HepG2 (cell line): ENCODE results near the gene STAP2. TPM values are rescaled to one million over a fixed set of nuclear protein-coding genes. Genes with fewer than 3 reads are reported as not detected.

ENCODE experiments used
- ATAC-seq: fragments of 200-7000 bp; cut with Tn5 transposase; 3 replicates; pipeline ENCODE4 v1.9.1; 2020; ENCODE audit warnings: mild to moderate bottlenecking, moderate library complexity
- BruUV-seq: library from RNA; stranded (reverse); fragments of 400-500 nt; replicated peaks from 2 replicates; lab custom pipeline; 2021; lab: Mats Ljungman, UMichigan
- CTCF ChIA-PET: fragments of 300-600 bp; formaldehyde crosslinking; extraction: SDS; loops from one replicate; lab custom pipeline; 2021; ENCODE audit warnings: low total read pairs, inconsistent platforms, low intra/inter-chr PET ratio; lab: Yijun Ruan, JAX
- POLR2A ChIA-PET: fragments of 350-600 bp; sonication (Branson Sonifier 250); formaldehyde crosslinking; loops from one replicate; lab custom pipeline; 2020; ENCODE audit warnings: antibody characterized with exemption, inconsistent platforms; lab: Yijun Ruan, JAX
- DNase-seq: peaks from one replicate; pipeline ENCODE4 v3.0.0-alpha.2; 2015; ENCODE audit warnings: low spot score
- FAIRE-seq: peaks from 3 replicates; lab custom pipeline; 2011; peaks lifted over from hg19 to GRCh38; lab: Jason Lieb, UNC
- H2AFZ ChIP-seq: one replicate; pipeline ENCODE4 v1.6.1; 2011; ENCODE audit warnings: low read length, inconsistent platforms
- H3K27ac ChIP-seq: fragments of 300-600 bp; 3 replicates; pipeline ENCODE4 v1.8.0; 2011; ENCODE audit warnings: mixed run types, mild to moderate bottlenecking, mixed read lengths, low read length, inconsistent platforms; ENCODE audit not compliant: insufficient read depth; ENCODE audit errors: extremely low read length
- H3K27me3 ChIP-seq, 2 experiments: fragments of 200-600 bp in 1 of 2; 2 replicates in 1 of 2; 3 replicates in 1 of 2; pipeline versions ENCODE4 v1.6.0 to v1.8.0; 2011; ENCODE audit warnings: low read length in 2 of 2, mild to moderate bottlenecking in 2 of 2, moderate library complexity in 2 of 2, inconsistent platforms in 1 of 2; ENCODE audit not compliant: insufficient read depth in 2 of 2, control insufficient read depth in 1 of 2
- H3K36me3 ChIP-seq, 2 experiments: fragments of 200-600 bp in 1 of 2; replicated peaks in 1 of 2; 2 replicates in 1 of 2; 3 replicates in 1 of 2; pipeline versions ENCODE4 v1.5.1 to v1.8.0; 2011; ENCODE audit warnings: low read length in 2 of 2, inconsistent platforms in 1 of 2; ENCODE audit not compliant: insufficient read depth in 2 of 2, control insufficient read depth in 1 of 2
- H3K4me1 ChIP-seq: 2 replicates; pipeline ENCODE4 v1.5.1; 2012; ENCODE audit warnings: low read length, inconsistent platforms; ENCODE audit not compliant: insufficient read depth
- H3K4me2 ChIP-seq: 2 replicates; pipeline ENCODE4 v1.6.0; 2011; ENCODE audit warnings: low read depth, low read length, inconsistent platforms
- H3K4me3 ChIP-seq, 3 experiments: fragments of 200-600 bp in 1 of 3; sonication (generic), shearing (Covaris generic) in 1 of 3; replicated peaks in 1 of 3; 2 replicates each; pipeline ENCODE4 v1.5.1; 2011 to 2016; ENCODE audit warnings: low read length in 3 of 3, inconsistent platforms in 2 of 3, low read depth in 2 of 3, mild to moderate bottlenecking in 2 of 3, control low read depth in 1 of 3, mixed read lengths in 1 of 3; ENCODE audit not compliant: insufficient read depth in 1 of 3
- H3K79me2 ChIP-seq: one replicate; pipeline ENCODE4 v1.6.1; 2011; ENCODE audit warnings: low read length, inconsistent platforms; ENCODE audit not compliant: insufficient read depth
- H3K9ac ChIP-seq: 2 replicates; pipeline ENCODE4 v1.6.0; 2011; ENCODE audit warnings: mild to moderate bottlenecking, low read depth, low read length, inconsistent platforms; ENCODE audit not compliant: insufficient read depth
- H3K9me3 ChIP-seq: 2 replicates; pipeline ENCODE4 v1.5.1; 2012; ENCODE audit warnings: mild to moderate bottlenecking, low read length
- H4K20me1 ChIP-seq: 2 replicates; pipeline ENCODE4 v1.6.0; 2011; ENCODE audit warnings: inconsistent platforms, mild to moderate bottlenecking, low read length, moderate library complexity; ENCODE audit not compliant: insufficient read depth
- ARID4A ChIP-seq: sonication (generic); formaldehyde crosslinking; IDR thresholded peaks from 2 replicates; pipeline ENCODE4 v1.5.0; 2020; ENCODE audit warnings: mild to moderate bottlenecking, missing genetic modification reagents, borderline replicate concordance
- GMEB1 ChIP-seq: sonication (generic); formaldehyde crosslinking; IDR thresholded peaks from 2 replicates; pipeline ENCODE4 v1.5.1; 2020; ENCODE audit warnings: missing genetic modification reagents, mild to moderate bottlenecking, borderline replicate concordance
- HMGXB4 ChIP-seq, 2 experiments: sonication (generic) in 1 of 2; formaldehyde crosslinking in 1 of 2; IDR thresholded peaks; 2 replicates each; pipeline versions ENCODE4 v1.4.0 to v1.6.1; 2018 to 2020; ENCODE audit warnings: missing genetic modification reagents in 2 of 2, borderline replicate concordance in 1 of 2, low read depth in 1 of 2, mild to moderate bottlenecking in 1 of 2, missing biosample characterization in 1 of 2
- HNF4G ChIP-seq, 2 experiments: sonication (generic) in 1 of 2; formaldehyde crosslinking in 1 of 2; IDR thresholded peaks; 2 replicates each; pipeline versions ENCODE4 v1.4.0 to v1.6.1; 2011 to 2020; ENCODE audit warnings: borderline replicate concordance in 2 of 2, low read depth in 2 of 2, mild to moderate bottlenecking in 2 of 2, low read length in 1 of 2, missing genetic modification reagents in 1 of 2, moderate library complexity in 1 of 2
- NR0B2 ChIP-seq: sonication (generic); formaldehyde crosslinking; IDR thresholded peaks from 2 replicates; pipeline ENCODE4 v1.4.0; 2020; ENCODE audit warnings: mild to moderate bottlenecking, missing genetic modification reagents
- NR2F1 ChIP-seq, 2 experiments: fragments of 450-650 bp in 1 of 2; formaldehyde crosslinking in 1 of 2; IDR thresholded peaks; 2 replicates each; pipeline versions ENCODE4 v1.5.0 to v1.6.1; 2016 to 2020; ENCODE audit warnings: mild to moderate bottlenecking in 1 of 2, missing compliant biosample characterization in 1 of 2, missing genetic modification reagents in 1 of 2, moderate library complexity in 1 of 2
- NR2F6 ChIP-seq, 2 experiments: IDR thresholded peaks; 2 replicates each; pipeline ENCODE4 v1.6.1; 2016; ENCODE audit warnings: antibody characterized with exemption in 1 of 2, mild to moderate bottlenecking in 1 of 2
- RBFOX2 ChIP-seq: fragments of 200-400 bp; formaldehyde crosslinking; IDR thresholded peaks from 2 replicates; pipeline ENCODE4 v1.6.1; 2017; ENCODE audit warnings: low read depth, mild to moderate bottlenecking, low read length
- ZNF143 ChIP-seq: sonication (generic); formaldehyde crosslinking; IDR thresholded peaks from 2 replicates; pipeline ENCODE4 v1.4.0; 2020; ENCODE audit warnings: missing genetic modification reagents
- ZNF562 ChIP-seq: sonication (generic); formaldehyde crosslinking; IDR thresholded peaks from 2 replicates; pipeline ENCODE4 v1.8.0; 2022; ENCODE audit warnings: missing genetic modification reagents, borderline replicate concordance
- ZNF564 ChIP-seq: sonication (generic); formaldehyde crosslinking; IDR thresholded peaks from 2 replicates; pipeline ENCODE4 v1.8.1; 2023; ENCODE audit warnings: mild to moderate bottlenecking, missing genetic modification reagents
- ZNF577 ChIP-seq: sonication (generic); formaldehyde crosslinking; IDR thresholded peaks from 2 replicates; pipeline ENCODE4 v1.4.0; 2020; ENCODE audit warnings: mild to moderate bottlenecking, low read depth, missing genetic modification reagents, borderline replicate concordance
- ZNF7 ChIP-seq: IDR thresholded peaks from 2 replicates; pipeline ENCODE4 v1.6.1; 2016; ENCODE audit warnings: missing biosample characterization, missing genetic modification reagents
- WGBS: methylation state at CpG from one replicate; pipeline ENCODE4 v1.1.6; 2017; ENCODE audit warnings: low lambda C conversion rate; 5-methylcytosine and 5-hydroxymethylcytosine counted together
- in situ Hi-C: cut with HindIII; loops from 2 replicates; pipeline ENCODE4 v1.10.0; 2017; ENCODE audit warnings: low pct_unique_long_range_greater_than_20kb; ENCODE audit not compliant: extremely low pct_ligation_motif_present
- intact Hi-C: fragments of 100-400 bp; cut with micrococcal nuclease; formaldehyde crosslinking; loops from one replicate; pipeline ENCODE4 v1.10.0; 2022; ENCODE audit not compliant: unreplicated experiment
- polyA plus RNA-seq, 8 experiments: library from polyadenylated mRNA; depleted of rRNA in 3 of 8; stranded (reverse) in 7 of 8; unstranded in 1 of 8; fragments of >200 nt; fragmentation: Illumina TruSeq in 4 of 8; extraction: Trizol in 4 of 8; gene quantifications; 2 replicates each; pipeline versions ENCODE4 v1.2.1 to v1.2.3, GENCODE V29; 2011 to 2016; ENCODE audit warnings: low read depth in 4 of 8, missing spikeins in 1 of 8, mixed read lengths in 1 of 8; ENCODE audit not compliant: insufficient read depth in 1 of 8
- total RNA-seq, 5 experiments: library from RNA; depleted of rRNA; stranded (reverse); fragments of >200 nt; fragmentation: Illumina TruSeq; extraction: Trizol; gene quantifications; 2 replicates each; pipeline ENCODE4 v1.2.3, GENCODE V29; 2016; ENCODE audit warnings: low read depth in 1 of 5

Gene STAP2
- total and polyA plus RNA-seq, 2 of the 13 experiments (the other 11 are each of a cell fraction or from before 2014, with no cell fraction given) = 39.0 to 43.7 TPM

- TF ChIP-seq GMEB1 (CRISPR knock-in tag) (no peak), NR2F6 (IDR thresholded peaks at IDR 0.05) (0 out of 2 replicates have a peak, but pooled peaks have one; percentile 24), NR2F6 (CRISPR knock-in tag; IDR thresholded peaks at IDR 0.05) (no peak)
- TF ChIP-seq, all 625 proteins: peak for 12
These were observed 14.1 kb upstream of the STAP2 start (continued) for GRCh38 chr19:4352701-4353121.

- Histone ChIP-seq H3K4me1 (peaks cover 2% of the 10 kb centered on the region; the same call in 1 of the 2 replicates), H3K27me3 (no peaks in the 10 kb centered on the region), H3K79me2 (no peaks in the 10 kb centered on the region), H2AFZ (no peak overlapping the region), H3K9ac (no peak overlapping the region), H3K9me3 (no peaks in the 10 kb centered on the region), H3K27ac (no peak overlapping the region), H3K36me3 (0 out of 5 replicates have a peak, but pooled peaks cover 0 to 7% of the 10 kb centered on the region in 2 experiments), H4K20me1 (no peaks in the 10 kb centered on the region), H3K4me3 (no peak overlapping the region), H3K4me2 (no peak overlapping the region)
- ATAC-seq (no peak), DNase-seq (no peak), FAIRE-seq (no peak)
- BruUV-seq = no TSS peak
- ChIA-PET POLR2A (no interaction called here), CTCF (interaction anchor here (1.6 kb wide), 1 partner anchor 84 kb away, joined by 3 read pairs; no protein-coding TSS in a partner anchor)
- in situ Hi-C loops (loop anchor here (5.0 kb wide), 1 partner anchor 83 kb away; no protein-coding TSS in a partner anchor), intact Hi-C loops (no loop called here)
- 95% methylated on average over 8 of the region's 9 CpGs for WGBS
- TF ChIP-seq ARID4A (CRISPR knock-in tag) (no peak), ZNF562 (no peak), NR0B2 (no peak), ZNF577 (CRISPR knock-in tag) (no peak), ZNF143 (no peak), NR2F1 (CRISPR knock-in tag; IDR thresholded peaks at IDR 0.05) (no peak), HNF4G (IDR thresholded peaks at IDR 0.05; ENCODE audit: borderline replicate concordance, low read depth, low read length) (no peak), HNF4G (CRISPR knock-in tag; IDR thresholded peaks at IDR 0.05; ENCODE audit: borderline replicate concordance, low read depth) (no peak), RBFOX2 (no peak), ZNF7 (CRISPR knock-in tag) (no peak), ZNF564 (no peak), HMGXB4 (CRISPR knock-in tag; IDR thresholded peaks at IDR 0.05; ENCODE audit: borderline replicate concordance in 1 of 2, low read depth in 1 of 2) (no peak)
These were observed 12.1 kb upstream of the STAP2 start for GRCh38 chr19:4350726-4351125.
